Measurements from ENCODE around the gene TBL1XR1. TPM values are rescaled to one million over a fixed set of nuclear protein-coding genes. Genes with fewer than 3 reads are reported as not detected.

The TBL1XR1 gene
- total and polyA plus RNA-seq, 2 donors (not counting 3 experiments of a cell fraction or from before 2014, with no cell fraction given): 26.9 to 146 TPM

DNA sequence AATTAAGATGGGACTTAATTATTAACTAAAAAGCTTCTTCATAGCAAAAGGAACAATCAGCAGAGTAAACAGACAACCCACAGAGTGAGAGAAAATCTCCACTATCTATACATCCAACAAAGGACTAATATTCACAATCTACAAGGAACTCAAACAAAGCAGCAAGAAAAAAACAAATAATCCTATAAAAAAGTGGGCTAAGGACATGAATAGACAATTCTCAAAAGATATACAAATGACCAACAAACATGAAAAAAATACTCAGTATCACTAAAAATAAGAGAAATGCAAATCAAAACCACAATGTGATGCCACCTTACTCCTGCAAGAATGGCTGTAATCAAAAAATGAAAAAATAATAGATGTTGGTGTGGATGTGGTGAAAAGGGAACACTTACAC lies 103.3 kb downstream of the TBL1XR1 start:
- no peak overlapping the region for H3K27ac ChIP-seq (ENCODE audit: insufficient read depth, low read depth, low read length)
- peaks cover 12% of the 10 kb centered on the region for H4K20me1 ChIP-seq (replicated peaks; ENCODE audit: control insufficient read depth, extremely low read depth, insufficient read depth, low read length)
- H3K9ac ChIP-seq (replicated peaks; ENCODE audit: extremely low read depth, insufficient read depth, low read length): no peak overlapping the region
- no peaks in the 10 kb centered on the region for H3K9me3 ChIP-seq (replicated peaks; ENCODE audit: control insufficient read depth, insufficient read depth, low read length)
- H3K36me3 ChIP-seq (ENCODE audit: control insufficient read depth in 2 of 2, extremely low read depth in 1 of 2, insufficient read depth in 2 of 2, low read length in 2 of 2): no peaks in the 10 kb centered on the region
- dilution Hi-C loops (cut with MboI; ENCODE audit: extremely low pct_ligation_motif_present, low sequenced_read_pairs): no loop called here
- TF ChIP-seq MYC (IDR thresholded peaks at IDR 0.05; ENCODE audit: low read depth, low read length) (no peak), POLR2AphosphoS5 (IDR thresholded peaks at IDR 0.05; ENCODE audit: insufficient read depth, low read depth, low read length) (no peak), GATA2 (IDR thresholded peaks at IDR 0.05; ENCODE audit: insufficient read depth, insufficient read length, low read depth, low read length) (no peak), JUN (IDR thresholded peaks at IDR 0.05; ENCODE audit: borderline replicate concordance, insufficient read depth, insufficient read length, low read depth) (no peak), EZH2 (IDR thresholded peaks at IDR 0.05; ENCODE audit: borderline replicate concordance, low read depth, low read length, severe bottlenecking) (no peak), FOS (IDR thresholded peaks at IDR 0.05; ENCODE audit: borderline replicate concordance, insufficient read depth, low read length) (no peak), POLR2A (IDR thresholded peaks at IDR 0.05; ENCODE audit: low read depth, low read length) (no peak)
- TF ChIP-seq, protein P1, sequence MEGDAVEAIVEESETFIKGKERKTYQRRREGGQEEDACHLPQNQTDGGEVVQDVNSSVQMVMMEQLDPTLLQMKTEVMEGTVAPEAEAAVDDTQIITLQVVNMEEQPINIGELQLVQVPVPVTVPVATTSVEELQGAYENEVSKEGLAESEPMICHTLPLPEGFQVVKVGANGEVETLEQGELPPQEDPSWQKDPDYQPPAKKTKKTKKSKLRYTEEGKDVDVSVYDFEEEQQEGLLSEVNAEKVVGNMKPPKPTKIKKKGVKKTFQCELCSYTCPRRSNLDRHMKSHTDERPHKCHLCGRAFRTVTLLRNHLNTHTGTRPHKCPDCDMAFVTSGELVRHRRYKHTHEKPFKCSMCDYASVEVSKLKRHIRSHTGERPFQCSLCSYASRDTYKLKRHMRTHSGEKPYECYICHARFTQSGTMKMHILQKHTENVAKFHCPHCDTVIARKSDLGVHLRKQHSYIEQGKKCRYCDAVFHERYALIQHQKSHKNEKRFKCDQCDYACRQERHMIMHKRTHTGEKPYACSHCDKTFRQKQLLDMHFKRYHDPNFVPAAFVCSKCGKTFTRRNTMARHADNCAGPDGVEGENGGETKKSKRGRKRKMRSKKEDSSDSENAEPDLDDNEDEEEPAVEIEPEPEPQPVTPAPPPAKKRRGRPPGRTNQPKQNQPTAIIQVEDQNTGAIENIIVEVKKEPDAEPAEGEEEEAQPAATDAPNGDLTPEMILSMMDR (IDR thresholded peaks at IDR 0.05; ENCODE audit: extremely low read depth in 1 of 2, insufficient read depth in 1 of 2, low read depth in 1 of 2, low read length in 2 of 2): no peak
- TF ChIP-seq, protein P2, sequence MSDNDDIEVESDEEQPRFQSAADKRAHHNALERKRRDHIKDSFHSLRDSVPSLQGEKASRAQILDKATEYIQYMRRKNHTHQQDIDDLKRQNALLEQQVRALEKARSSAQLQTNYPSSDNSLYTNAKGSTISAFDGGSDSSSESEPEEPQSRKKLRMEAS (IDR thresholded peaks at IDR 0.05; ENCODE audit: insufficient read depth, insufficient read length): no peak
- H3K4me3 ChIP-seq (replicated peaks in 1 of 3; ENCODE audit: insufficient read depth in 1 of 3, low read depth in 1 of 3, low read length in 3 of 3): no peak overlapping the region
- H3K9me1 ChIP-seq (replicated peaks; ENCODE audit: control insufficient read depth, extremely low read depth, insufficient read depth, low read length): no peaks in the 10 kb centered on the region
- H2AFZ ChIP-seq (ENCODE audit: low read depth, low read length): no peak overlapping the region
- no peaks in the 10 kb centered on the region for H3K27me3 ChIP-seq (ENCODE audit: control insufficient read depth in 2 of 2, insufficient read depth in 2 of 2, low read length in 2 of 2)
- H3K4me2 ChIP-seq (ENCODE audit: insufficient read depth, low read length): no peak overlapping the region
- POLR2A ChIA-PET: no interaction called here
- H3K79me2 ChIP-seq (ENCODE audit: control insufficient read depth, insufficient read depth, low read length): peaks cover 87% of the 10 kb centered on the region
- FAIRE-seq: no peak
- CTCF ChIA-PET: no interaction called here
- intact Hi-C loops (cut with micrococcal nuclease): no loop called here
- no TSS peak for BruUV-seq (replicated peaks)
- H3K4me1 ChIP-seq (ENCODE audit: control insufficient read depth, extremely low read depth, insufficient read depth, low read length): no peaks in the 10 kb centered on the region
- DNase-seq (ENCODE audit: low read depth, low spot score): no peak

Measured in endothelial cell of umbilical vein (primary cell).